Type B pancreatic cell (in vitro differentiated cells): ENCODE data around the gene FUT9. TPM values are rescaled to one million over a fixed set of nuclear protein-coding genes. Genes with fewer than 3 reads are reported as not detected.

Experiments
- DNase-seq: peaks from one replicate; pipeline ENCODE4 v3.0.0; 2021; ENCODE audit warnings: mixed read lengths; ENCODE audit not compliant: unreplicated experiment; ENCODE audit errors: extremely low spot score
- H3K27ac Mint-ChIP-seq: 2 replicates; pipeline ENCODE4 v1.8.0; 2021; ENCODE audit warnings: mild to moderate bottlenecking, mixed read lengths
- H3K27me3 Mint-ChIP-seq: 2 replicates; pipeline ENCODE4 v1.8.0; 2021; ENCODE audit warnings: mixed read lengths
- H3K36me3 Mint-ChIP-seq: 2 replicates; pipeline ENCODE4 v1.8.0; 2021; ENCODE audit warnings: mixed read lengths
- H3K4me1 Mint-ChIP-seq: one replicate; pipeline ENCODE4 v1.8.0; 2021; ENCODE audit warnings: mixed read lengths; ENCODE audit not compliant: unreplicated experiment
- H3K4me3 Mint-ChIP-seq: 2 replicates; pipeline ENCODE4 v1.8.0; 2021; ENCODE audit warnings: mild to moderate bottlenecking, mixed read lengths
- H3K9me3 Mint-ChIP-seq: 2 replicates; pipeline ENCODE4 v1.8.0; 2021; ENCODE audit warnings: mixed read lengths
- total RNA-seq: library from RNA; stranded (reverse); gene quantifications from 2 replicates; pipeline ENCODE4 v1.2.1, GENCODE V29; 2021; ENCODE audit warnings: low replicate concordance
- TF ChIP-seq, protein P1 (sequence below): fragments of 200-600 bp; sonication (generic); conservative IDR thresholded peaks from 2 replicates; pipeline ENCODE4 v1.5.0; 2021; ENCODE audit warnings: antibody characterized with exemption, mild to moderate bottlenecking

FUT9 gene
- total RNA-seq, 1 donor from 2014 or later: 4.9 TPM

DNA sequence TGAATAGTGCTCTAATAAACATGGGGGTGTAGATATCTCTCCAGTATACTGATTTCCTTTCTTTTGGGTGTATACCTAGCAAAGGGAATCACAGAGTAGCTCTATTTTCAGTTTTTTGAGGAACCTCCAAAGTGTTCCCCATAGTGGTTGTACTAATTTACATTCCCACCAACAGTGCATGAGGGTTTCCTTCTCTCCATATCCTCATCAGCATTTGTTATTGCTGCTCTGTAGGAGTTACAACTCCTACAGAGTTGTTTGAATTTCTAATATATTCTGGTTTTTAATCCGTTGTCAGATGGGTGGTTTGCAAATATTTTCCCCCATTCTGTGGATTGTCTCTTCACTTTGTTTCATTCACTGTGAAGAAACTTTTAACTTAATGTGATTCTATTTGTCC lies 207.9 kb downstream of the FUT9 start:
- no peaks in the 10 kb centered on the region for H3K4me1 Mint-ChIP-seq
- H3K27ac Mint-ChIP-seq: no peak overlapping the region
- H3K27me3 Mint-ChIP-seq: no peaks in the 10 kb centered on the region
- H3K4me3 Mint-ChIP-seq: no peak overlapping the region
- TF ChIP-seq, protein P1, sequence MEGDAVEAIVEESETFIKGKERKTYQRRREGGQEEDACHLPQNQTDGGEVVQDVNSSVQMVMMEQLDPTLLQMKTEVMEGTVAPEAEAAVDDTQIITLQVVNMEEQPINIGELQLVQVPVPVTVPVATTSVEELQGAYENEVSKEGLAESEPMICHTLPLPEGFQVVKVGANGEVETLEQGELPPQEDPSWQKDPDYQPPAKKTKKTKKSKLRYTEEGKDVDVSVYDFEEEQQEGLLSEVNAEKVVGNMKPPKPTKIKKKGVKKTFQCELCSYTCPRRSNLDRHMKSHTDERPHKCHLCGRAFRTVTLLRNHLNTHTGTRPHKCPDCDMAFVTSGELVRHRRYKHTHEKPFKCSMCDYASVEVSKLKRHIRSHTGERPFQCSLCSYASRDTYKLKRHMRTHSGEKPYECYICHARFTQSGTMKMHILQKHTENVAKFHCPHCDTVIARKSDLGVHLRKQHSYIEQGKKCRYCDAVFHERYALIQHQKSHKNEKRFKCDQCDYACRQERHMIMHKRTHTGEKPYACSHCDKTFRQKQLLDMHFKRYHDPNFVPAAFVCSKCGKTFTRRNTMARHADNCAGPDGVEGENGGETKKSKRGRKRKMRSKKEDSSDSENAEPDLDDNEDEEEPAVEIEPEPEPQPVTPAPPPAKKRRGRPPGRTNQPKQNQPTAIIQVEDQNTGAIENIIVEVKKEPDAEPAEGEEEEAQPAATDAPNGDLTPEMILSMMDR: no peak
- H3K36me3 Mint-ChIP-seq: no peaks in the 10 kb centered on the region
- DNase-seq: no peak
- no peaks in the 10 kb centered on the region for H3K9me3 Mint-ChIP-seq

DNA sequence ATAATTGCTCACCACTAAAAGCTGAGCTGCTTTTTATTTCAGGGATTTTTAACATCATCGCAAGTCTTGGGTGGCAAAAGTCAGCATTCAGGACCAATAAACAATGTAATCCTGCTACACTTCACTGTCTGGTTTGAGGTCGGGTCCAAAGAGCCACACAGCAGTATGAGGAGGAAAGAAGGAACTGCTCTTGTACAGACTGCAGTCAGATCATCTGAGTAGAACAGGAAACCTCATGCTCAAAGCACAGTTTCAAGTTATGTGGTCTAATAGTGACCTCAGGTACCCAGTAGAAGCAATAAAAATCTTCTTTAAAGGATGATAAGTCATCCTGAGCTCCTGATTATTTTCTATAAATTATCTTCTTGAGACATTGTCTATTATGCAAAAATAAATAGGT lies 211.4 kb downstream of the FUT9 start:
- Mint-ChIP-seq H3K27me3 (no peaks in the 10 kb centered on the region), H3K4me3 (no peak overlapping the region), H3K27ac (no peak overlapping the region), H3K36me3 (no peaks in the 10 kb centered on the region), H3K4me1 (no peaks in the 10 kb centered on the region), H3K9me3 (no peaks in the 10 kb centered on the region)
- DNase-seq: no peak
- TF ChIP-seq, protein P1: no peak

DNA sequence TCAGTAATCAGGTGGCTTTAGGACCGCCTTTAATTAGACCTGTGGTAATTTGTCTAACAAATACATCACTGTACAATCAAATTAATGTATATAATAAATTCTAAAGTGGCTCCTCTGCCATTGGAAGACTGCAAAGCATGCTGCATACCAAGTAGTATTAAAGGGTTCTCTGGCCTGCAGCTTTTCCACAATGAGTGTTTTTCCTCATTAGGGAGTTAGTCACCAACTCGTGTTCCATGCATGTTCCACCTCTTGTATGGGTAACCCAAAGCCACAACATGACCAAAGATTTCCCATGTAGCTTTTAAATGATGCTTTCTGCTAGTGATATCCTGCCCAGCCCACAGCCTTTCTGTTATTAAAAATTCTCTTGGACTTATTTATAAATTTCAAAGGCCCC lies 218.7 kb downstream of the FUT9 start:
- H3K27me3 Mint-ChIP-seq: no peaks in the 10 kb centered on the region
- no peak for DNase-seq
- TF ChIP-seq, protein P1: no peak
- no peaks in the 10 kb centered on the region for H3K9me3 Mint-ChIP-seq
- H3K4me1 Mint-ChIP-seq: no peaks in the 10 kb centered on the region
- no peaks in the 10 kb centered on the region for H3K36me3 Mint-ChIP-seq
- H3K4me3 Mint-ChIP-seq: no peak overlapping the region
- no peak overlapping the region for H3K27ac Mint-ChIP-seq

DNA sequence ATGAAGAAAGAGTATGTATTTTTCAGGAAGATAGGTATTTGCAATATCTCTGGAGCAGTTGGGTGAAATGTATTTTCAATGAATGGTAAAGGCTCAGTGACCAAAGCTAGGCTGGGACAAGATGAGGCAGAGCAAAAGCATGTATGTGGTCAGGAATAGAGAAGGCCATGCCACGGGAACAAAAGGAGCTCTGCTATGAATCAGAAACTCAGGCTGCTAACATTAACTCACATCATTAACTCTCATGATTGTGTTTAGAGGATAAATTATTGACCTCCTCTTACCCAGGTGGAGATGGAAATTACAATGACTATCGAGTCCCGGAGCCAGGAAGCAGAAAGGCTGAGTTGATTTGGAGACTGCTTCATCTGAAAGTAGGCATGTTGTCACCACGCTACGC lies 220.2 kb downstream of the FUT9 start:
- no peak overlapping the region for H3K27ac Mint-ChIP-seq
- no peaks in the 10 kb centered on the region for H3K36me3 Mint-ChIP-seq
- H3K4me1 Mint-ChIP-seq: no peaks in the 10 kb centered on the region
- H3K27me3 Mint-ChIP-seq: no peaks in the 10 kb centered on the region
- H3K9me3 Mint-ChIP-seq: no peaks in the 10 kb centered on the region
- TF ChIP-seq, protein P1: no peak
- DNase-seq: no peak
- H3K4me3 Mint-ChIP-seq: no peak overlapping the region

DNA sequence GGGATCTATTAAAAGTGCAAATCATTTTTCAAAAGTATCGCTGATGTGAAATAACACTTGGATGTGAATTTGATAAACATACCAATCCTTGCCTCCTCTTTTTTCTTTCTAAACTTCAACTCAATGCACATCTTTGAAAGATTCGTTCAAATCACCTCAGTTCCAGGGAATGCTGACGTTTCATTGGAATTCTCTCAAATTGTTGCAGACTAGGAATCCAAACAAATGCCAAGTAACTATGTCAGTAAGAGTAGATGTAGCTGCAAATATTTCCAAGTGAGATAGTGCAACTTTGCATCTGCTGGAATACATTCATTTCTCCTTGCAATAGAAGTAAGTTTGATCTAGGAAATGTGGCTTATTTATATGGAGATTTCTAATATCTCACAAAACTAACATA lies 220.7 kb downstream of the FUT9 start:
- TF ChIP-seq, protein P1: no peak
- no peak overlapping the region for H3K4me3 Mint-ChIP-seq
- H3K27ac Mint-ChIP-seq: no peak overlapping the region
- no peaks in the 10 kb centered on the region for H3K36me3 Mint-ChIP-seq
- DNase-seq: no peak
- H3K4me1 Mint-ChIP-seq: no peaks in the 10 kb centered on the region
- no peaks in the 10 kb centered on the region for H3K9me3 Mint-ChIP-seq
- no peaks in the 10 kb centered on the region for H3K27me3 Mint-ChIP-seq
